Astrocyte of the cerebellum (primary cell): ENCODE measurements around the gene SH3TC2.

Experiments
- DNase-seq: peaks from one replicate; pipeline ENCODE4 v3.0.0-alpha.2; 2011; ENCODE audit warnings: low read depth
- H3K4me3 ChIP-seq: 2 replicates; pipeline ENCODE4 v1.5.1; 2011; ENCODE audit warnings: mild to moderate bottlenecking, low read depth, low read length, moderate library complexity
- CTCF ChIP-seq: IDR thresholded peaks from 2 replicates; pipeline ENCODE4 v1.5.1; 2012; ENCODE audit warnings: low read length, low read depth, moderate library complexity, mild to moderate bottlenecking; ENCODE audit errors: missing control alignments
- in situ Hi-C: cut with HindIII; loops from 2 replicates; pipeline ENCODE4 v1.10.0; 2017; ENCODE audit warnings: low sequenced_read_pairs

The SH3TC2 gene

GRCh38 chr5:148979083-148979723 lies 83.7 kb downstream of the SH3TC2 start:
- no peak for TF ChIP-seq CTCF
- no peak overlapping the region for H3K4me3 ChIP-seq
- in situ Hi-C loops, result loop anchor here (25.0 kb wide), 1 partner anchor 242 kb away; no protein-coding TSS in a partner anchor
- DNase-seq, result no peak

- DNase-seq, result no peak
- TF ChIP-seq CTCF, result no peak
- in situ Hi-C loops, result loop anchor here (25.0 kb wide), 1 partner anchor 241 kb away; no protein-coding TSS in a partner anchor
- H3K4me3 ChIP-seq, result no peak overlapping the region
These were observed 84.3 kb downstream of the SH3TC2 start for GRCh38 chr5:148978370-148979082.

GRCh38 chr5:148976569-148977381 lies 86.1 kb downstream of the SH3TC2 start:
- in situ Hi-C loops, result loop anchor here (25.0 kb wide), 1 partner anchor 239 kb away; no protein-coding TSS in a partner anchor
- no peak for DNase-seq
- H3K4me3 ChIP-seq, result no peak overlapping the region
- TF ChIP-seq CTCF, result no peak

- DNase-seq, result no peak
- no peak overlapping the region for H3K4me3 ChIP-seq
- TF ChIP-seq CTCF, result no peak
- in situ Hi-C loops, result loop anchor here (25.0 kb wide), 1 partner anchor 237 kb away; no protein-coding TSS in a partner anchor
These were observed 88.1 kb downstream of the SH3TC2 start for GRCh38 chr5:148974642-148975327.

GRCh38 chr5:148973455-148973854 lies 89.4 kb downstream of the SH3TC2 start:
- no peak for TF ChIP-seq CTCF
- no peak overlapping the region for H3K4me3 ChIP-seq
- in situ Hi-C loops, result no loop called here
- no peak for DNase-seq

- in situ Hi-C loops, result no loop called here
- no peak for DNase-seq
- H3K4me3 ChIP-seq, result no peak overlapping the region
- no peak for TF ChIP-seq CTCF
These were observed 89.9 kb downstream of the SH3TC2 start for GRCh38 chr5:148972974-148973374.
